Measurements from ENCODE around the gene CNTN4. TPM values are rescaled to one million over a fixed set of nuclear protein-coding genes. Genes with fewer than 3 reads are reported as not detected.

The CNTN4 gene
- total RNA-seq, 2 experiments from 2014 or later: not detected

DNA sequence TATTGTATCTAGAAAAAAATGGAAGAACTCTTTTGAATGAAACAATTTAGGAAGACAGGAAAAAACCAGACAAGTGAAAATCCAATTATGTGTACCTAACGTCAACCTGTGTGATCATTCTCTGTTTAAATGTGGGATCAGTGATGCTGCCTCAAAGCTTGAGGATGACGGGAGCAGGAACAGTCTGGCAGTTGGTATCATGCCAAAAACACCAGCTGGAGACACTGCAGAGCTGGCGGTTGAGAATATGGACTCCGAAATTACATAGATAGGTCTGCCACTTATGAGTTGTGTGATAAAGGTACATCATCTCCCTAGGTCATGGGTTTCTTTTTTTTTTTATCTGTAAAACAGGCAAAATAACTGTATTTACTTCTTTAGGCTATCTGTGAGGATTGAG lies 480.5 kb downstream of the CNTN4 start:
- no peak overlapping the region for H3K27ac Mint-ChIP-seq
- no peak overlapping the region for H3K4me3 Mint-ChIP-seq
- H3K36me3 Mint-ChIP-seq: no peaks in the 10 kb centered on the region
- no peaks in the 10 kb centered on the region for H3K4me1 Mint-ChIP-seq
- no peaks in the 10 kb centered on the region for H3K9me3 Mint-ChIP-seq
- no peaks in the 10 kb centered on the region for H3K27me3 Mint-ChIP-seq
- no peak for DNase-seq

DNA sequence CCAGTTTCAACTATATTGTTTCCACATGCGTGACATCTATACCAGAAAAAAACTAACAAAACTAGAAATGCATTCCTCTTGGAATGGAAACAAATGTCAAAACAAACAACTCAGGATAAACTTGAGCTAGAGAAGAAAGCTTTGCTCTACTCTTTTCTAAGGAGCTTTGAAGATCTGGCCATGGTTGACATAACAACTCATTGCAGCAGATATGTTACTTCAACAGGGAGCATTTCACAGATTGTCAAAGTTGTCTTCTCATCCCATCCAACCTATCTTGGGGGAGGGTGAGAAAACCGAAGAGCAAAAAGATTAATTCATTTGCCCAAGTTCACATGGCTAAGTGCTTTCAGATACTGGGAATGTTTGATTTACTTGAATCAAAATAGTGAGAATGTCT lies 484.4 kb downstream of the CNTN4 start:
- no peaks in the 10 kb centered on the region for H3K36me3 Mint-ChIP-seq
- H3K4me3 Mint-ChIP-seq: no peak overlapping the region
- DNase-seq: no peak
- H3K27me3 Mint-ChIP-seq: no peaks in the 10 kb centered on the region
- H3K27ac Mint-ChIP-seq: no peak overlapping the region
- H3K9me3 Mint-ChIP-seq: peaks cover 3% of the 10 kb centered on the region
- no peaks in the 10 kb centered on the region for H3K4me1 Mint-ChIP-seq

DNA sequence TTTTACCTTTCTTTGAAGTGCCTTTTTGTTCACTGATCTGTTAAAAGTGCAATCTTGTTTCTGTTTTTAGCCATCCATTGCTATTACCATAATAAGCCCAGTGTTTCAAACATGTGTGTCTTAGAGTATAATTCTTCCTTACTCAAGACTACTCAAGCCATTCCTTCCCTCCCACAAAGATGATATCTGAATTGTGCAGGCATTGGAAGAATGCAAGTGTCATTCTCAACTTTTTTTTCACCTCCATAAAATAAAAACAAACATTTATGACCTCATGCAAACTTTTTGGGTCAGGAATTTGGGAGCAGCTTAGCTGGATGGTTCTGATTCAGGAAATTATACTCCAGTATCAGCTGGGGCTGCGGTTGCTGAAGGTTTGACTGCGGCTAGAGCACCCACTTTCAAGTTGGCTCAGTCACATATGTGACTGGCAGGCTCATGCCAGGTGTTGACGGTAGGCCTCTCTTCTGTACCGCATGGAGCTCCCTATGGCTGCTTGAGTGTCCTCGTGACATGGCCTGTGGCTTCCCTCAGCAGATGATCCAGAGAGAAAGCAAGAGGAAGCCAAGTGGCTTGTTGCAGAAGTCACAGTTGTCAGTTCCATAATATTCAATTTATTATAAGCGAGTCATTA lies 490.8 kb downstream of the CNTN4 start:
- H3K36me3 Mint-ChIP-seq: no peaks in the 10 kb centered on the region
- H3K9me3 Mint-ChIP-seq: peaks cover 3% of the 10 kb centered on the region
- no peaks in the 10 kb centered on the region for H3K27me3 Mint-ChIP-seq
- H3K27ac Mint-ChIP-seq: no peak overlapping the region
- no peaks in the 10 kb centered on the region for H3K4me1 Mint-ChIP-seq
- H3K4me3 Mint-ChIP-seq: no peak overlapping the region
- DNase-seq: no peak

DNA sequence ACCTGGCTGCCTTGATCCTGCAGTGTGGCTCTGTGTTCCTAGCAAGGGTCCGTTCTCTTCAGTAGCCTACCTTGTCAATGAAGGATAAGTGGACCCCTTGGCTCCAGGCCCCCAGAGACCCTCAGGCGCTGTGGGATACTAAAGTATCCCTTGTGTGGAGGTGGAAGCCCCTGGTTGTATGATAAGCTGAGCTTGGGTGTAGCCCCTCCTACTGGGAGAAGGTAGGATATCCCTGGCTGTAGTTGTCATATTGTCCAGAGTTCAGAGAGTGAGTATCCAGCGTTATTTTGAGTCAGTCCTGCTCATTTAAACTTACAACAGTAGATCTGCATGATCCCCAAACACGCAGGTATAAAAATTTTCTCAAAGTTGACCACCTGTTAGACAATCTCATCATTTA lies 496.8 kb downstream of the CNTN4 start:
- Mint-ChIP-seq H3K27me3 (no peaks in the 10 kb centered on the region), H3K4me3 (no peak overlapping the region), H3K9me3 (no peaks in the 10 kb centered on the region), H3K4me1 (no peaks in the 10 kb centered on the region), H3K36me3 (no peaks in the 10 kb centered on the region), H3K27ac (no peak overlapping the region)
- no peak for DNase-seq

DNA sequence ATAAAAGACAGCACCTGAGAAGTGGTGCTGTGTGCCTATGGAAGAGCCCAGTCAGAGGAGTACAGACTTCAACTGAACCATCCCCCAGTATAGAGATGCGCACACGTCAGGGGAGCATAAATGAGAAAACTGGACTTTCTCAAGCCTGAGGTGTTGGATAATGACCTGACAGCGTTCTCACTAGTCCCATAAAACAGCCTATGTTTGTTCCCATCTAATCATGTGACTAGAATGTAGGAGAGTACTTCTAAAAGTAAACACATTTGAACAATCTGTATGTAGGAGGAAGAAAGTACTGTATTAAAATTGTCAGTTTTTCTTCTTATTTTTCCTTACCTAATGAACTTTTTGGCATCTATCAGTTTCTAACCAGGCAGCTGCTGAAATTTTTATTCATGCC lies 498.9 kb downstream of the CNTN4 start:
- Mint-ChIP-seq H3K9me3 (peaks cover 2% of the 10 kb centered on the region), H3K4me1 (no peaks in the 10 kb centered on the region), H3K4me3 (no peak overlapping the region), H3K36me3 (no peaks in the 10 kb centered on the region), H3K27ac (no peak overlapping the region), H3K27me3 (no peaks in the 10 kb centered on the region)
- DNase-seq: no peak

DNA sequence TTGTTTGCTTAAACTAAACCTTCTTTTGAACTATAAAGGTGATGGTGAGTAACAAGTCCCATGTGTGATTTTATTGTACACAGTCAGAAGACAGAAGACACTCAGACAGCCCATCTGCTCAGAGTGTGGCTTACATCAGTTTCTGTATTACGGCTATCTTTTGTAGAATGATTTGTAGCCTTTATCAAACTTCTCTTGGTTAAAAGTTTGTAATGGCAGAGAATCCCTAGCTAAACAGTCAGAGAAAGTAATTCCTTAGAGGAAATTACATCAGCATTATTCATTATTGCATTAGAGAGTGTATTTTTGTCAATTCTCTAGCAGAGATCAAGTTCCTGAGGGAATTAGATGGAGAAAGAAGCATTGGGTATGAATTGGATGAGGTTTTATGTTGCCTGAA lies 500.8 kb downstream of the CNTN4 start:
- DNase-seq: no peak
- H3K27me3 Mint-ChIP-seq: no peaks in the 10 kb centered on the region
- H3K36me3 Mint-ChIP-seq: no peaks in the 10 kb centered on the region
- H3K9me3 Mint-ChIP-seq: peaks cover 2% of the 10 kb centered on the region
- no peaks in the 10 kb centered on the region for H3K4me1 Mint-ChIP-seq
- H3K4me3 Mint-ChIP-seq: no peak overlapping the region
- H3K27ac Mint-ChIP-seq: no peak overlapping the region

DNA sequence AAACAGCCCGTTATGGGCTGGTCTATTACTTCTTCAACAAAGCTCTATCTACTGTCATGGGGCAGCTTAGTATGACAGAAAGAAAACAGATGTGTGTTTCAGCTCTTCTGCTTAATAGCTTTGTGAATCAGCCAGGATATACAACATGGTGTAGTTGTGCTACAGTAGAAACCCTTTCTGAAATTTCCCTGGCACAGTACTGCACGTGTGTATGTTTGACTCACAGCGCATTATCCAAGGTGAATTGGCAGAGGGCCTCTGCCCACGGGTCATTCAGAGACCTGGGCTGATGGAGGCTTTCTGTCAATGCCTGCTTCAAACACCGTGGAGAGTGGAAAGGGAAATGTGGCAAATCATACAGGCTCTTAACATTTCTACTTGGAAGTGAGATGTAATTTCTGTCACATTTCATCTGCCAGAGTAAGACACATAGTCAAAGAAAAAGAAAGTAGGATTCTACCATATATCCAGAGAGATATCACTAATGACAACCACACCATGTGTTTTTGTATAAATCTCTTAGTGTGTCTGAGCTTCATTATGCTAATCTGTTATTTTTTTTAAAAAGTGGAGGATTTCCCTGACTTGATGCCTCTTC lies 505.1 kb downstream of the CNTN4 start:
- Mint-ChIP-seq H3K27ac (no peak overlapping the region), H3K27me3 (no peaks in the 10 kb centered on the region), H3K9me3 (peaks cover 2% of the 10 kb centered on the region), H3K4me1 (no peaks in the 10 kb centered on the region), H3K4me3 (no peak overlapping the region), H3K36me3 (no peaks in the 10 kb centered on the region)
- no peak for DNase-seq

DNA sequence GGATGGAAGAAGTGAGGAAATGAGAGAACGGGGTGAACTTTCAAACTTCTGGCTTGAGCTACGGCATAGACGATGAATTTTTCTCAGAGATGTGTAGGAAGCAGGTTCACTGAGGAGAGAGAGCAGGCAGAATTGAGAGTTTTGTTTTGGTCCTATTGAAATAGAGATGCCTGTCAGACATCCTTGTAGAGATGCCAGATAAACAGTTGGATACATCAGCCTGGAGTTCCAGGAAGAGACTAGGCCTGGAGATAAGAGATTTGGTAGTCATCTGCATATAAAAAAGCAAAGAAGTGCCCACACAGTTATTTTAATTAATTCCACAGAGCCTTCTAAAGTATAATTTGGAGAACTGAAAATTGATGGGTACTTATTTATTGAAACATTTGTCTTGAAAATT lies 515.9 kb downstream of the CNTN4 start:
- H3K4me1 Mint-ChIP-seq: no peaks in the 10 kb centered on the region
- H3K4me3 Mint-ChIP-seq: no peak overlapping the region
- H3K36me3 Mint-ChIP-seq: no peaks in the 10 kb centered on the region
- H3K9me3 Mint-ChIP-seq: peaks cover 6% of the 10 kb centered on the region
- no peak overlapping the region for H3K27ac Mint-ChIP-seq
- H3K27me3 Mint-ChIP-seq: no peaks in the 10 kb centered on the region
- DNase-seq: no peak

DNA sequence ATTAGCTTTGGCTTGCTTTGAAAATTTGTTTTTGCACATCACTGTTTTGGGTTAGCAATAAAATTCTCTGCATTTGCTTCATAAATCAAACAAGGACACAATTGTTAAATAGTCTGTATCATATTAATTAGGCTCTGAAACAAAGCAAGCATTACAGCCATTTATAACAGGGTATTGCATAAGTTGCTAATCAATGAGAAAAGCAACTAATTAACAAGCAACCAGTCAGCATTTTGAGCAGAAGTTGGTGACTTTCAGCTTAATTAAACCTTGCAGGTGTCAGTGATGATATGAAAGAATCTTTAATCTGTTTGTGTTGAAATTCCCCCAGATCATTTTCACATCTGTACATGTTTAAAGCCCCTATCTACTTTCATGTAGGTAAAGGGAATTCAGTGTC lies 516.4 kb downstream of the CNTN4 start:
- H3K27ac Mint-ChIP-seq: no peak overlapping the region
- no peaks in the 10 kb centered on the region for H3K36me3 Mint-ChIP-seq
- no peak for DNase-seq
- no peaks in the 10 kb centered on the region for H3K27me3 Mint-ChIP-seq
- H3K4me1 Mint-ChIP-seq: no peaks in the 10 kb centered on the region
- H3K4me3 Mint-ChIP-seq: no peak overlapping the region
- H3K9me3 Mint-ChIP-seq: peaks cover 6% of the 10 kb centered on the region

DNA sequence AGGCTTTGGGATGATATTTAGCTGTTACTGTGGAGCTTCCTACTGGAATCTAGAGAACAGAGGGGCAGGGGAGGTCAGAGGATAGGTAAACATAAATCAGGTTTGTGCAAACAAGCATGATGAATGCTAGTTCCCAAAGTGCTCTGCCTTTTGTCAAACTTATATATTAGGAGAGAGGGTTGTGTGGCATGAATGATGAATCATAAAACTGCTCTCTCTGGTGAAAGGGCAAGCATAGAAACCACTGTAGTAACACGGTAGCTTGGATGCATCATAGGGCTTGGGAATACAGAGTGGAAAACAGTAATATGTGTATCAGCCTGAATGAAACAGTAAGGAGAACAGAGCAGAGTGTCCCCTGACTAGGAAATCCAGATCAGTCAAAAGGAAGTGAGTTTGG lies 524.8 kb downstream of the CNTN4 start:
- Mint-ChIP-seq H3K4me1 (no peaks in the 10 kb centered on the region), H3K4me3 (no peak overlapping the region), H3K27ac (no peak overlapping the region), H3K9me3 (no peaks in the 10 kb centered on the region), H3K27me3 (no peaks in the 10 kb centered on the region), H3K36me3 (no peaks in the 10 kb centered on the region)
- DNase-seq: no peak

DNA sequence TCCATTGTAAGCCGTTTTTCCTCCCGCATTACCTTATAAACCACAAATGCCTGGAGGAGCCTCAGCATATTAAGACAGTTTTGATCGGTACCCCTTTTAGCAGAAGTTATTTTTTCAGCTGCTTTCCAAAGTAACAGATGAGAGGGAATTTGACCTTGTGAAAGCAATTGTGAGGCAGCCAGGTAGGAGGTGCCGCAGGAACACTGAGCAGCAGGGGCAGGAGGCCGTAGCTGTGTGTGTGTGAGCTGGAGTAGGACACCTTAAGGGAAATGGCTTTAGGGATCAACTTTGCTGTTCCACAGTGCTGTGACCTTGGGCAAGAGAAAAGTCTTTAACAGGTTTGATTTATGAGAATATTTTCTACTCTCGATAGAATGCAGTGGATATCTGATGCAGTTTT lies 529.5 kb downstream of the CNTN4 start:
- Mint-ChIP-seq H3K9me3 (no peaks in the 10 kb centered on the region), H3K4me1 (no peaks in the 10 kb centered on the region), H3K36me3 (no peaks in the 10 kb centered on the region), H3K27me3 (no peaks in the 10 kb centered on the region), H3K27ac (no peak overlapping the region), H3K4me3 (no peak overlapping the region)
- no peak for DNase-seq

DNA sequence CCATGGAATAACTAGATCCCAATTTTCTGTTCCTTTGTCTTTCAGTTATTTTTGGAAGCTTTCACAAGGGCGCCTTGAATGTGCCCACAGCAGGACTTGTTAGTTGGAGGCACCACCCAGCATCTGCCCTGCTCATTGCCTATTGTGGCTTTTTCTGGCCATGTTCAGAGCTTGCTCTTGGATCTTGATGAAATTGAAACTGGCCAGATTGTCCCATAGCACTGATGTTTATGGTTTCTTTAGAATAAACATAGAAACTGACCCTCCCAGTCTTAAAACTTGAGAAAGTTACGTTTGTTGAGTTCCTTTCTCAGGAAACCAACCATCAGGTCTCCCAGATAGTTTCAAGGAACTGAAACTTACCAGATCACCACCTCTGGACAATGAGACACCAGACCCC lies 536.8 kb downstream of the CNTN4 start:
- Mint-ChIP-seq H3K4me3 (no peak overlapping the region), H3K4me1 (no peaks in the 10 kb centered on the region), H3K9me3 (peaks cover 3% of the 10 kb centered on the region), H3K36me3 (no peaks in the 10 kb centered on the region), H3K27me3 (no peaks in the 10 kb centered on the region), H3K27ac (no peak overlapping the region)
- DNase-seq: no peak

DNA sequence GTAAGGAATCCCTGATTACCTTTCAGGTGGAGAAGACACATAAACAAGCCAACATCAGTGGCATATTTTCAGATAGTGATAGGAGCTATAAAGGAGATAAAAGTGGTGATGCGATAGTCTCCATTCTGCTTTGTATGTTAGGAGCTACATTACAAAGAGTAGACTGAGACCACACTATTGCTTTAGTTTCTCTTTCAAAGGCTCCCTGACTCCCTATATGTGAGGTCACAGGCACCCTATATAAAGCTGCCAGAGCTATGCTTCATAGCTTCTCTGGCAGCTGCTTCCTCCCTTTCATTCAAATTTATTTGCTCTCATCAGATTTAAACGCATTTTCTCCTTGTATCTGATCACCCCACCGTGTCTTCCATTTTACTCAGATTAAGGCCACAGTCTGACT lies 544.9 kb downstream of the CNTN4 start:
- H3K4me1 Mint-ChIP-seq: no peaks in the 10 kb centered on the region
- no peaks in the 10 kb centered on the region for H3K36me3 Mint-ChIP-seq
- no peak overlapping the region for H3K4me3 Mint-ChIP-seq
- no peak overlapping the region for H3K27ac Mint-ChIP-seq
- H3K27me3 Mint-ChIP-seq: no peaks in the 10 kb centered on the region
- DNase-seq: no peak
- no peaks in the 10 kb centered on the region for H3K9me3 Mint-ChIP-seq

DNA sequence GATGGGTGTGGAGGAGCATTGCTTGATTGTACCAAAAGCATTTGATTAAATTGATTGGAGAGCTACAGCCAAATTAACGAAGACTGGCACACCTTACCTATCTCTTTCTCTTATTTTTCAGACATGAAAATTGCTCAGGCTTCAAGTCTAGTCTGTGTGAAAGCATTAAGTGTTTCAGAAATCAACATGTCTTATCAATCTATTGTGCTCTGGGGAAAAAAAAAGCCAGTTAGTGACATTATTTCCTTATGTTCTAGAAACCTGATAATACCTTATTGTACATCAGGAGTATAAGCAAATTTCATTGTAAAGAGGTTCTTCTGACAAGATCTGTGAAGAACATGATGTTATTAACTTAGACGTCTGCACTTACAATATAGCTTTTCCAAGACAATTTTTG lies 546.3 kb downstream of the CNTN4 start:
- no peak overlapping the region for H3K4me3 Mint-ChIP-seq
- no peaks in the 10 kb centered on the region for H3K4me1 Mint-ChIP-seq
- no peak for DNase-seq
- H3K27me3 Mint-ChIP-seq: no peaks in the 10 kb centered on the region
- H3K27ac Mint-ChIP-seq: no peak overlapping the region
- H3K9me3 Mint-ChIP-seq: no peaks in the 10 kb centered on the region
- no peaks in the 10 kb centered on the region for H3K36me3 Mint-ChIP-seq

DNA sequence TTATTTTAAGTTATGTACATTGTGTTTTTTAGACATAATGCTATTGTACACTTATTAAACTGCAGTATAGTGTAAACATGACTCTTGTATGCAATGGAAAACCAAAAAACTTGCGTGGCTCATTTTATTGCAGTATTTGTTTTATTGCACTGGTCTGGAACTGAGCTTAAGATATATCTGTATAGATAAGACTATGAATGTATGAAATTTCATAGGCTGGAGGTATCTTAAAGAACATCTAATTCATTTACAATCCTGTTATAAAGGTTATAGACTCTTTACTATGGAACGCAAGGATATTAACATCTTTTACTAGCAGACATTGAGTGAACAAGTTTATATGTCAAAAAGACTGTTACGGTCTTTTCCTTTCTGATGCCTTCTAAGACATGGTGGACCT lies 552.1 kb downstream of the CNTN4 start:
- no peak for DNase-seq
- no peaks in the 10 kb centered on the region for H3K9me3 Mint-ChIP-seq
- no peaks in the 10 kb centered on the region for H3K27me3 Mint-ChIP-seq
- H3K36me3 Mint-ChIP-seq: no peaks in the 10 kb centered on the region
- H3K4me3 Mint-ChIP-seq: no peak overlapping the region
- H3K4me1 Mint-ChIP-seq: no peaks in the 10 kb centered on the region
- H3K27ac Mint-ChIP-seq: no peak overlapping the region

DNA sequence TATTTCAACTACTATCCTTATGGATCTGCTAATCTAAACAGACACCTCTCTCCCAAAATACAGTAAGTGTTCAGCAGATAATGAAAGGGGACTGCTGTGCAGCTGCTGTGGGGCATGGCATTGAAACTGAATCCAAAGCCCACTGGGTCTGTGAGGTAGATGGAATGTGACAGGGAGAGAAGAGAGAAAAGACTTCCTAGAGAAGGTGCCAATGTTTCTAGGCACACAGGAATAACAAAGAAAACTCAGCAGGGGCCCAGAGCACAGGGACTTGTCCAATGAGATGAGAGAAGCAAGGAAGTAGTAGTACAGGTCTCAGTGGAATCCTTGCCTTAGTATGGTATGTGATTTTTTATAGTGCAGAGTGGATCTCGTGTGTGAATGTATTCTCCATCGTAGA lies 553.7 kb downstream of the CNTN4 start:
- no peak for DNase-seq

More for the DNA sequence above, 553.7 kb downstream of the CNTN4 start:
- H3K27me3 Mint-ChIP-seq: no peaks in the 10 kb centered on the region
- H3K27ac Mint-ChIP-seq: no peak overlapping the region
- no peaks in the 10 kb centered on the region for H3K4me1 Mint-ChIP-seq
- no peaks in the 10 kb centered on the region for H3K9me3 Mint-ChIP-seq
- no peaks in the 10 kb centered on the region for H3K36me3 Mint-ChIP-seq
- no peak overlapping the region for H3K4me3 Mint-ChIP-seq
